GM21786 (cell line): ENCODE measurements around the gene MAGIX.

ENCODE experiments used
- ATAC-seq: cut with Tn5 transposase; IDR thresholded peaks from one replicate; pipeline ENCODE4 v1.9.1; 2021; ENCODE audit not compliant: unreplicated experiment

Gene MAGIX

DNA sequence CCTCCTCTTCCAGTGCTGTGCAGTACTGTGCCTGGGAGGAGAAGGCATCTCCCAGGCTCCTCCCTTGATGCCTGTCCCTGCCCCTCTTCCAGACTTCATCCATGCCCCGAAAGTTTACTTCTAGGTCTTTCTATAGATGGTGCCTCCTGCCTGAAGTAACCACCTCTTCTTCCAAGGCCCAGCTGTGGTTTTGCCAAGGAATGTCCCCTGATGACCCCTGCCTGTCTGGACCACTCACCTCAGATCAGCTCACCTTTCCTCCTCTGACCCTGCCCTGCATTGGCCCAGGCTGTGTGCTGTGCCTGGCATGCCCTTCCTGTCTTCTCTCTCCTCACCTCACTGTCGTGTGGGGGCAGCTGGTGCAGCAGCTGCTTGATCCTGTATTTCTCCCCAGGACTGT lies 16.8 kb downstream of the MAGIX start:
- ATAC-seq, result no peak

- no peak for ATAC-seq
Measured at GRCh38 chrX:49183701-49184281, 21.2 kb downstream of the MAGIX start.

DNA sequence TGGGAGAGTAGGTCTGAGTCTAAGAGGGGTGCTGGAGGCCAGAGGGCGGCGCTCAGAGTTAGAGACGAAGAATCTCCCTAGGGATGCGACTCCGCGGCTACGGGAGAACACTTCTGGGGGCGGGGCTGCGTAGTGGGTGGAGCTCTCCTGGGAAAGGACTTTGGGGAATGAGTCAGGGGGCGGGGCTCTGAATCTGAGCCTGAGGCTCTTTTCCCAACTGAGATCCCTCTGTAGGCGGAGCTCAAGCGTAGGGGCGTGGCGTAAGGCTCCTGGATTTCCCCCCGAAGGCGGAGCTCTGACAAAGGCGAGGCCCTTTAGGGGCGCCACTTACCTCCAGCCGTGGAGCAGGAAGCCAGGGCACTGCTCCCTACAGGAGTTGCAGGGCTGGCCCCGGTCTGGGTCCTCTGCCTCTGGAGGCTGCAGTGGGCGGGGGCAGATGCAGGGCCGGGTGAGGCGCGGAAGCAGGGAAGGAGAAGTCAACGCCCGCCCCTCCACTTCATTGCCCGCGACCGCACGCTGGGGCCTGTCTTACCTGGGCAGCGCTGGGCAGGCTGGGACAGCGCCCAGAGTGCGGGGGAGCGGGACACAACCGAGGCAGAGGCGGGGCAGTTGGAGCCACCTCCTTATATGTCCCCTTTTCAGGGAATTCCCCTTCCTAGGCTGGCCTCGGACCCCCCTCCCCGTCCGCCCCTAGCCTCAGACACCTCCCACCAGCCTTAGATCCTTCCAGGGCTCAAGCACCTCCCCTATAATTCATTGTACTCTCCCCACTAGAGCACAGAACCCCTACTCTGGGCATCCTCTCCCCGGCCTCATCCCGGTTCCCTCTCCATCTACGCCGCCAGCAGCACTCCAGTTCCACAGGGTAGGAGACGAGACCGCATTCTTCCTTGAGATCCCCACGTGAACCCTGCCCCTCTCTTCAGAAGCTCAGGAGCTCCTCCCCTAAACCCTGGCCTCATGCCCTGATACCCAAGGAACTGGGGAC lies 22.0 kb downstream of the MAGIX start:
- no peak for ATAC-seq

- ATAC-seq, result no peak
Measured at GRCh38 chrX:49186125-49187027, 23.8 kb downstream of the MAGIX start, which contains the start of gene PRICKLE3. Gene PRICKLE3 (minus strand): TSS chrX:49186373. CDS start chrX:49186297, 76 bp downstream.

DNA sequence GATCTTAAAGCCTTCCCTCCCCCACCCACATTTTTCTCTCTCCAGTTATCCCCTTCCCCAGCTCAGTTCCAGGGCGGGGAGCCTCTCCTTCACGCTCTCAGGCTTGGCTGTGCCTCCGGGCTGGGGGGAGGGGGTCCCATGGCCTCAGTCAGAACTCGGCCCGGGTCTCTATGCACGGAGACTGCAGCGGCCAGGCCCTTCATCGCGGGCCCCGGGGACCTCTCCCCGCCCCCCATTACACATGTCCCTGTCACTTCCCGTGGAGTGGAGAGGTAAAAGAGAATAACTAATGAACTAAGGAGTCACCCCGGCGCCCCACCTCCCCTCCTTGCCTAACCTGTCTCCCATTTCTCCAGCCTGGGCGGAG lies 24.5 kb downstream of the MAGIX start:
- no peak for ATAC-seq

GRCh38 chrX:49187526-49187925 lies 25.0 kb downstream of the MAGIX start:
- no peak for ATAC-seq

DNA sequence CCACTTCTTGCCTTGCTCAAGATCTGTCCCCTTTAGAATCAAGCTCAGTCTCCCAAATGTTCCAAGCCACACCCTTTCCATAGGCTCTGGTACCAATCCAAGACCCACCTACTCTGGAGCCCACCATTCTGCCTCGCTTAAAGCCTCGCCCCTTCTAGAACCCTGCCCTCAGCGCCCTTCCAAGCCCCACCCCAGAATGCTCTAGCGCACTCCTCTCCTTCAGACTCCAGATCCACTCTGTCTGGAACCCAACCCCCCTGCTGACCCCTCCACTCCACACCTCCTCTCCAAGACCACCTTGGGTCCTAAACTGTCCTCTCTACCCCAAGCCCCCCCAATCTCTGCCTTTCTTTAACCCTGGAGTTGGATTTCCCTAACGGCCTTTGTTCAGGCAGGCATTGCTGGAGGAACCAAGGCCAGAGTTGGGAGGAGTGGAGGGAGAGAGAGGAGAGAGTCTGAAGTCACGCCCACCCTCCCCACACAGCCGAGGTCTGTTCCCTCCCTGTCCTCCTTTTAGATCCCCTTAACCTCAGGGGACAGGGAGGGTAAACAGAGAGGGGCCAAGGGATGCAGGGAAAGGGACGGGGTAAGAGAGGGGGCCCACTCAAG lies 26.0 kb downstream of the MAGIX start:
- ATAC-seq, result no peak

- no peak for ATAC-seq
Measured at GRCh38 chrX:49189606-49190005, 27.0 kb downstream of the MAGIX start.

DNA sequence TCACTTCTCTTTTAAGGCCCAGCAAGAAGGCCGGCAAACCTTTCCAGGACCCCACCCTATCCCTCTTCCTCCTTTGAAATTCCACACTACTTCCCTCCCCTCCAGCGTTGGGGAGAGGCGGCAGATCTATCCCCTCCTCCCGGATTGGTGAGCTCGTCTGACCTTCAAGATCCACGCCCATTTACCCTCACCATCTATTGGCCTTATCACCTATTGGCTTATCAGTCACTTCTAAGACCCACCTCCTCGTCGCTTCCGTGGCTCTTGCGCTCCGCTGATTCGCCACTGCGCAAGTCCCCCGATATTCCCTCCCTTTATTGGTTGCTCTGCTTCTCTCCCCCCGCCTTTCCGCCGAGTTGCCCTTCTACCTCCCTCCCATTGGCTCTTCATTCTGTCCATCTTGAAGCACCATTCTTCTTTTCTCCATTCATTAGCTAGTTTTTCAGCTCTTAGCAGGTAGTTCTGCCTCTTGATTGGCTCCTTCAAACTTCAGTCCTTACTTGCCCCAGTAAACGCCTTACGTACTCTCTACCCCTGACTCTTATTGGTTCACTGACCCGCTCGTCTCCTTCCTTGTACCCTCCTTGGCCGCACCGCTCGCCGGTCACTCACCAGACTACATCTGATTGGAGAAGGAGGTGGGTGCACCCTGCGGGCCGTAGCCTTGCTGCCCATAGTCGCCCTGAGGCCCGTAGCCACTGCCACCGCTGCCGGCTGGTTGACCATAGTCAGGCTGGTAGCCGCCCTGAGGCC lies 28.4 kb downstream of the MAGIX start:
- peak; percentile 87 for ATAC-seq

DNA sequence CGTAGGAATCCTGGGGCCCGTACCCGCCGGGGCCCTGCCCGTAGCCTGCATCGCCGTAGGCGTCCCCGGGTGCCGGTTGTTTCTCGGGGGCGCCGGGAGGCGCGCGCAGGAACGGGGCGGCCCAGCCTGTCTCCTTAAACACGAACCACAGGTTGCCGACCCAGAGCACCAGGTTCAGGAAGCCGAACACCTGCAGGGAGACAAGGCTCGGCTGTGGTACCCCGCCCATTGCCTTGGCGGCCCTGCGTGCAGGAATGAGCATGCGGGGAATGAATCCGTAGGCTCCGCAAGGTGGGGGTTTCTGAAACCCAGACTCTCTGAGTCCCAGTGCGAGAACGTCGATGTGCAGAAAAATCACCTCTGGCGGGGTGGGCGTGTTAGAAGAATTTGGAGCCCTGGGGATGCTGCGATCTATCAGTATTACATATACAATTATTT lies 29.0 kb downstream of the MAGIX start:
- ATAC-seq, result no peak

GRCh38 chrX:49192722-49193328 lies 30.3 kb downstream of the MAGIX start:
- ATAC-seq, result no peak

GRCh38 chrX:49193542-49193964 lies 31.0 kb downstream of the MAGIX start:
- ATAC-seq, result no peak

DNA sequence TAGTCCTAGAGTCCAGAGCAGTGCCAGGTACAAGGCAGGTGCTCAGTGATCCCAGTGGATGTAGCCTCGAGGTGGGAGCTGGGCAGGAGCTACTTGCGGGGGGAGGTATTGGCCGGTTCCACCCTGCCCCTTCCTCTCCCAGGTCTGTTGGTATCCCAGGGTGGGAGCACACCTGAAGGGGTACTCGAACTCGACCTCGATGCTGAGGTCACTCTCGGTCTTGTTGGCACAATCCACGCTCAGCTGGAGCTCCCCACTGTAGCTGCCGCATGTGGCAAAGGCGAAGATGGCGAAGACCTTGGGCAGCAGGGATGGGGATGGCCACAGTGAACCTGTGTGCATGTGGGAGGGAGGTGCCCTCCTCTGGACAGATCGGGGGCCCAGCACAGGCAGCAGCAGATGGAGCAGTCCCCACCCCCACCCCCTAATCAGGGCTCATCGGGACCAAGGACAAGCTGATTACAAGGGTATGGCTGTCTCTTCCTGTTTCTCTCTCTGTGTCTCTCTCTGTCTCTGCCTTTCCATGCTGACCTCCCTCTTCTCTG lies 35.1 kb downstream of the MAGIX start:
- no peak for ATAC-seq

DNA sequence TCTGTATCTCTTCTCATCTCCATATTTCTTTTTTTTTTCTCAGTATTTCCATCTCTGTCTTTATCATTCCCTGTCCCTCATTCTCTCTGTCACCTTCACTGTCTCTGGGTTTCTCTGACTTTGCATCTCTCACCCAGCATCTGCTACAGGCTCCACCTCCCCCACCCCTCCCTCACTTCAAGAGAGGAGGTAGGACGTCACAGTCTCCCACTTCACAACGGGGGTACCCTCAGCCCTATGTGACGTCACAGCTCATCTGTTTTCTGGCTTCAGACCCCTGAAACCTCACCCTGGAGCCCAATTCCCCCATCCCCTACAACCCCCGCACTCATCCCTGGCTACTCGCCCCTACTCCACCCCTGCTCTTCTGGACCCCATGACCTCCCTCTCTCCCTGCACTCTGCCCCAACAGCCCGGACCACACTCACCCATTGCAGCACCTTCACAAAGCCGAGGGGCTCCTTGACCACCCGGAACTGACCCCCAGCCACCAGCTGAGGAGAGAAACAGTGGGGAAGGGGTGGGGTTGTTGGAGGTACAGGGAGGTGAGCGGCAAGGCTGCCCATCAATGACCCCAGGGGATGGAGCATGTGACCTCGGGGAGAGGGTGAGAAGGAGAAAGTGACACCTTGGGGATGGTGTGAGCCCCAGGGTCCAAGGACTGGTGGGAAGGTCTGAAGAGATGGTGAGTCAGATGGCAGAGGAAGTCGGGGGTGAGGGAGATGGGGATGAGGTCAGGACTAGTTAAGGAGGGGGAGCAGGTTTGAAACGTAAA lies 36.2 kb downstream of the MAGIX start:
- ATAC-seq, result no peak

DNA sequence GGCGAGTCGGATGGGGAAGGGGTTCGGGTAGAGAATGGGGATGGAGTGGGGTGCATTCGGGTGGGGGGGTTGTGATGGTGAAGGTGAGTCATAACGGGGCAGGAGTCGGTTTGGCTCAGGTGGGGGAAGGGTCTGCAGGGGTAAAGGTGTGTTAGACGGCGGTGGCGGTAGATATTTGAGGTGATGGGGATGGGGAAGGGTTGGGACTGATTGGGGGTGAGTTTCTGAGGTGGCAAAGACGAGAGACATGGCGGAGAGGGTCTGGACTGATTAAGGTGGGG lies 36.7 kb downstream of the MAGIX start:
- ATAC-seq, result no peak

DNA sequence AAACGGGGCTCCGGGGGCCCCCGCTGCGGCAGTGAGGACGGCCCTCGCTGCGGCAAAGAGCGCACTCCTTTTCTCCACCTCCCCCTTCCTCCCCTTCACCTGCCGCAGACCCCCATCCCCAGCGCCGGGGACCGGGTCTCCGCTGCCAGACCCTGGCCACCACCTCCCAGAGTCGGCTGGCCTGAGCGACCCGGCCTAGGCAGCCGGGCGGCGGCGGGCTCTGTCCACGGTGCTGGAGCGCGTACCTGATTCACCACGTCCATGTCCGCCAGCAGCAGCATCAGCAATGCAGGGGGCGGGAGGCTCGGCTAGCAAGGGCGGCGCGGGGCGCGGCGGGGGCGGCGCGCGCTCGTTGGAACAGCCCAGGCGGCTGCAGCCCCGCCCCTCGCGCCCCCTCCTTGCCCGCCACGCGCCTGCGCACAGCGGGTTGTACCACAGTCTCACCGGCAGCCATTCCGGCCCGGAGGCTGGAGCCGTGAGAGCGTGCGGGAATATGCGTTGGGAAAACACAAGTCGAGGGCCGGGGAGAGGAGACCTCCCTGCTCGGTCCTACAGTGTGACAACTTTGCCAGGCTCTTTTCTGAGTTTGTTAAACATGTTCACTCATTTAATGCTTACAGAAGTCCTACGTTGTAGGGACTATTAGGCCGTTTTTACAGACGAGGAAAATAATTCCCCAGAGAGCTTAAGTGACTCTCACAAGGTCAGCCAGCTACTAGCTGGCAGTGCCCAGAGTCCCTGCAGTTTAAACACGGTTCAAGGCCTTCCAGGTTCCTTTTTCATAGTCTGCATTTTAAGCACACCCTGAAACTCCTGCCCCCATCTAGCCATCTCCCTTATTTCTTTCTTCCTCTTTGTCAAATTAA lies 37.6 kb downstream of the MAGIX start, which contains the start of gene SYP:
Gene SYP, minus strand, starts transcription at position 288 of the 866 bp plus-strand sequence. Its CDS starts 7 bp downstream, at position 281.
- ATAC-seq, result peak; percentile 94

DNA sequence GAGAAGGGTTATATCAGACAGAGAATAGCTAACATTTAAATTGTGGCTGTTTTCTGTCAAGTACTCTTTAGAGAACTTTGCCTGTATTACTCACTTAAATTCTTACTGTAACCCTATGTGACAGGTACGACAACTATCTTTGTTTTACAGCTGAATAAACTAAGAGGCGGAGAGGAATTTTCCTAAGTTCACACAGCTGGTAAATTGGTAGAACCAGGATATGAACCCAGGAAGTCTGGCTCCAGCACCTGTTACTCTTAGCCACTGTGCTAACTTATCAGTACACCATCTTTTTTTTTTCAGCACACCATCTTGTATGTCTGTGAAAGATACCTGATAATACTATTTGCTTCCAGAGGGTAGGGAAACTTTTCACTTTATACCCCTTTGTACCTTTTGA lies 39.5 kb downstream of the MAGIX start:
- ATAC-seq, result no peak

- no peak for ATAC-seq
Measured at GRCh38 chrX:49203536-49203935, 41.0 kb downstream of the MAGIX start.
